Endometrium (tissue), 2 donors: ENCODE data around the gene DDHD1.
"Not testable (repeated sequence)": the region's sequence is repeated elsewhere in the genome, so short reads cannot be mapped to it uniquely, and the experiment has no call there.

Experiments
- FAIRE-seq: peaks from 2 replicates; lab custom pipeline; 2012; peaks lifted over from hg19 to GRCh38; lab: Jason Lieb, UNC
- donor health status: control.
- donor health status: control.

DDHD1 gene

DNA sequence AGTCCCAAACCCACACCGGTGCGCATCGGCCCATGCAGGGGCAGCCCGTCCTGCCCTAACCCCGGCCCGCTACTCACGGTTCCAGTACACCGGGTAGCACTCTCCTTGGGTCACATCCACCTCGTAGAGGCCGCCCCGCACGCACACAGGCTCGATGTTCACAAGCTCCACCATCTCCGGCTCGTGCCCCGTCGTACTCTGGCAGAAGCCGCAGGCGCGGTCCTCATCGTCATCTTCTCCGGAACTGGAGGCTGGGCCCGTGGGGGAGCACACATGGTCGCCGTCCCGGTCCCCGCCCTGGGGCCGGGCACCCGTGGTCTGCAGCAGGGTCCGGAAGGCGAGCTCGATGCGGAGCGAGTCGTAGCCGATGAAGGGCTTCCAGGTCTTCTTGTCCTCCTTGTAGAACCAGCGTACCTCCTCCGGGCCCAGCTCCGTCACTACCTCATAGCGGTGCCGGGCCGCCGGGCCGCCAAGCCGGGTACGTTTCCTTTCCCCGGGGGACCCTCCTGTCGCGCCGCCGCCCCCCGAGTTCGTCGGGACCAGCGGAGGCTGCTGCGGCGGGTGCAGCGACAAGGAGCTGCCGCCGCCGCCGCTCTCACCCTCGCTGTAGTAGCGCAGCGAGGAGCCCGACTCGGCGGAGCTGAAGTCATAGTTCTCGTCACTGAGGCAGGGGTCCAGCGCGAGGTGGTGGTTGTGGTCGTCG lies 788 bp downstream of the DDHD1 start:
- FAIRE-seq = no peak

GRCh38 chr14:53151523-53152183 lies 1.5 kb downstream of the DDHD1 start:
- no peak for FAIRE-seq

DNA sequence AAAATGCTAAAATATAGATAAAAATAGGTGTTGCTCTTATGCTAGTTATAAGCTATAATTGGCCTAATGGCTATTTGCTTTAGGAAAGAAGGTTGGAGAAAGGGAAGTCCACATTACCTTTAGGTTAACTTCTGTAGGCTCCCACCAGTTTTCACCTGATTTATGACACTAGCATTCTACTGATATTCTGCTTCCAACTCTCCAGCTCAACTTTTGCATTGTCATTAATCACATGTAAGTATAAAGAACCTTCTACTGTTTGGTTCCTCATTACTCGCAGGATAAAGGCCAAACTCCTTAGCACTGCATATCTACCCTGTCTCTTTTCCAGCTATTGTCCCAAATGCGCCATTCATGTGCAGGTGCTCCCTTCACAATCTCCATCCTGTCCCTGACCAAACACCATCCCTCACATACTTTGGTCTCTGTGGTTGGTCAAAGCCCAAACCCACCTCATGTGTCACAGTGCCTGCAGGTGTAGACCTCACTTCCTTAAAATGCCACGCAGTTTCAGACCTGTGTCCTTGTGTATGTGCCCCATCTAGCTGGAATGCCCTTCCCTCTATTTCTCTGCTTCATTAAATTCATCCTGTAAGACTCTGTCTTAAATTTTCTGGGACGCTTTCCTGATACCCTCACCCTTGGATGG lies 3.3 kb downstream of the DDHD1 start:
- FAIRE-seq = no peak

DNA sequence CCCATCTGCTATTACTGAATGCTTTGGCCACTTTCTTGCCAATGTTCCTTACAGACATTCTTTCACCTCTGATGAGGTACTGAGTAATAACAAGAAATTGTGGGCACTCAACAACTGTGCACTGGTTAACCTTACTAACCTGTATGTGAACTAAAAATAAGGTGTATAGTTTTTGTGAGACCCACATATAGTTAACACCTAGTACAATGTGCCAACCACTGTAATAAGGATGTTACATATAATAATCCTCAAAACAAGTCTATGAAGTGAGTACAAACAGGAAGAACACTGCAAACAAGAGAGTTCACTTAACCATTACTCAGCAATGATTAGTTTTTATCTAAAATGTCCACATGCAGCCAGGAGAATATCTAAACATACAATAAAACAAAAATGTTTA lies 4.5 kb downstream of the DDHD1 start:
- FAIRE-seq = no peak

GRCh38 chr14:53147893-53148292 lies 5.2 kb downstream of the DDHD1 start:
- FAIRE-seq = no peak

GRCh38 chr14:53147208-53147607 lies 5.9 kb downstream of the DDHD1 start:
- no peak for FAIRE-seq

- FAIRE-seq = no peak
These were observed 6.4 kb downstream of the DDHD1 start for GRCh38 chr14:53146739-53147138.

GRCh38 chr14:53144244-53144643 lies 8.9 kb downstream of the DDHD1 start:
- FAIRE-seq = no peak

- no peak for FAIRE-seq
These were observed 12.5 kb downstream of the DDHD1 start for GRCh38 chr14:53140585-53140984.

- FAIRE-seq = no peak
These were observed 15.4 kb downstream of the DDHD1 start for GRCh38 chr14:53137568-53138203.

GRCh38 chr14:53130491-53130890 lies 22.6 kb downstream of the DDHD1 start:
- peak; percentile 78 for FAIRE-seq

DNA sequence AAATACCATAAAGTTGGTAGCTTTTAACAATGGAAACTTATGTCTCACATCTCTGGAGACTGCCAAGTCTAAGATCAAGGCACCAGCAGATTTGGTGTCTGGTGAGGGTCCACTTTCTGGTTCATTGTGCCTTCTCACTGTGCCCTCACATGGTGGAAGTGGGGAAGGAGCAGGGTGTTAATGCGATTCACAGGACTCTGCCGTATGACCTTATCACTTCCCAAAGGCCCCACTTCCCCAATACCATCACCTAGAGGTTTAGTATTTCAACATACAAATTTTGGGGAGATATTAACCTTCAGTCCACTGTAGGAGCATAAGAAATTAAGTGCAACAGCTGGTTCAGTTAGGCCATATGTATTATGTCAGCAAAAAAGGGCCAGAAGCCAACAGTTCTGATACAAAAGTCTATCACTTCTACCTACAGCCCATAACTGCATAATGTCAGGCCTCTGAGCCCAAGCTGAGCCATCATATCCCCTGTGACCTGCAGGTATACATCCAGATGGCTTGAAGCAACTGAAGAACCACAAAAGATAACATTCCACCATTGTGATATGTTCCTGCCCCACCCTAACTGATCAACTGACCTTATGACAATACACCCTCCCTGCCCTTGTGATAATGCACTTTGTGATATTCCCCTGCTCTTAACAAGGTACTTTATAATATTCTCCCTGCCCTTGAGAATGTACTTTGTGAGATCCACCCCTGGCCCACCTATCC lies 24.7 kb downstream of the DDHD1 start:
- no peak for FAIRE-seq

DNA sequence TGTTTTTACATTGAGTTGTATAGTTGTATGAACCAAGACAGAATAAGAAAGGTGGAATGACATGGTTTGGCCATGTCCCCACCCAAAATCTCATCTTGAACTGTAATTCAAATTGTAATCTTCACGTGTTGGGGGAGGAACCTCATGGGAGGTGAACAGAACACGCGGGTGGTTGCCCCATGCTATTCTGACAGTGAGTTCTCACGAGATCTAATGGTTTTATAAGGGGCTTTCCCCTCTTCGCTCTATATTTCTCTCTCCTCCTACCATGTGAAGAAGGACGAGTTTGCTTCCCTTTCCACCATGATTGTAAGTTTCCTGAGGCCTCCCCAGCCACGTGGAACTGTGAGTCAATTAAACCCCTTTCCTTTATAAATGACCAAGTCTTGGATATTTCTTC lies 25.3 kb downstream of the DDHD1 start:
- no peak for FAIRE-seq

DNA sequence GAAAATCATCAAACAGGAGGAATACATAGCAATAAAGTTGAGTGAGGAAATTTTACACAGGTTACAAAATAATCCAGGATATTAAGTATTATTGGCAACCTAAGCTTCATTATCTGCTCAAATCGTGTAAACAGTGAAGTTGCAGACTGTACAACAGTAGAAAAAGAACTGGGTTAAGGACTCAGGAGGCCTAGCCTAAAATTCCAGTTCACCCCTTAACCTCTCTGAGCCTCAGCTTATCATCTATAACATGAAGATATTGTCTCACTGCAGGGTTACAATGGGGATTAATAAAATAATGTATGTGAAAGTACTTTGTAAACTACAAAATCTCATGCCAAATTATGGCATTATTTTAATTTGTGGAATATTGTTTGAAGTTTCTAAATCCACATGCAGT lies 26.0 kb downstream of the DDHD1 start:
- FAIRE-seq = no peak

DNA sequence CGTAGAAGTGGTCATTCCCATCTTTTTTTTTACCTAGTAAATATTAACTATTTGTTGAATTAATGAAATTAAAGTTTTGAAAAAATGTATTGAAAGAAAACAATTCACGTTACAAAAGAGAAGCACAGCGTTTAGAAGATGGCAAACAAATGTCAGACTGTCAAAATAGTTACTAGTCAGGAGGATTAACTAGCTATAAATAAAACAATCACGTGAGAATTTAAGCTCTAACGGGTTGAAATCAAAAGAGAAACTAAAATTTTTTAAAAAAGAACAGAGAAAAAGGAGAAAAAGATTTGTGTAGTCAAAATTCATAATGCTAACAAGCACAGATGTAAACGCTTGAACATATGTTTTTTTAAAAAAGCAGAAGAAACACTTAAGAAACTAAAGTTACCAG lies 26.4 kb downstream of the DDHD1 start:
- FAIRE-seq = peak; percentile 35

DNA sequence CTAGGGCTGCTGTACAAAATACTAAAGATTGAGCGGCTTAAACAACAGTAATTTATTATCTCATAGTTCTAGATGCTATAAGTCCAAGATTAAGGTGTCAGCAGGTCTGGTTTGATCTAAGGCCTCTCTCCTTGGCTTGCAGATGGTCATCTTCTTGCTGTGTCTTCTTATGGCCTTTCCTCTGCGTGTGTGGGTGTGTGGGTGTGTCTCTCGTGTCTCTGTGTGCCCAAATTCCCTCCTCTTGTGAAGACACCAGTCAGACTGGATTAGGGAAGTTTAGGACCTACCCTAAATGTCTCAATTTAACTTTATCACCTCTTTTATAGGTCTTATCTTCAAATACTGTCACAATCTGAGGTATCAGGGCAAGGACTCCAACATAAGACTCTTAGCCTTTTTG lies 28.3 kb downstream of the DDHD1 start:
- FAIRE-seq = no peak

GRCh38 chr14:53121419-53121818 lies 31.7 kb downstream of the DDHD1 start:
- FAIRE-seq = not testable (repeated sequence)

GRCh38 chr14:53117479-53117878 lies 35.6 kb downstream of the DDHD1 start:
- FAIRE-seq = not testable (repeated sequence)

DNA sequence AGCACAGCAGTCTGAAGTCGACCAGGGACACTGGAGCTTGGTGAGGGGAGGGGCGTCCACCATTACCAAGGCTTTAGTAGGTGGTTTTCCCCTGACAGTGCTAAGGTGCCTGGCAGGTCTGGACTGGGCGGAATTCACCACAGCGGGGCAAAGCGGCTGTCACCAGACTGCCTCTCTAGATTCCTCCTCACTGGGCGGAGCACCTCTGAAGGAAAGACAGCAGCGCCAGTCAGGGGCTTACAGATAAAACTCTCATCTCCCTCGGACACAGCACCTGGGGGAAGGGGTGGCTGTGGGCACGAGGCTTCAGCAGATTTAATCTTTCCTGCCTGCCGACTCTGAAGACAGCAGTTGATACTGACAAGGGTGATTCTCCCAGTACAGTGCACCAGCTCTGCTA lies 39.1 kb downstream of the DDHD1 start:
- FAIRE-seq = no peak

GRCh38 chr14:53110096-53110495 lies 43.0 kb downstream of the DDHD1 start:
- FAIRE-seq = no peak

- FAIRE-seq = no peak
These were observed 43.8 kb downstream of the DDHD1 start for GRCh38 chr14:53109105-53110041.
